H1 (cell line): Measurements from ENCODE around the gene SLC39A6. TPM values are rescaled to one million over a fixed set of nuclear protein-coding genes. Genes with fewer than 3 reads are reported as not detected.
A peak's percentile ranks its signal among the peaks of the same experiment; 100 is the strongest.

ENCODE experiments used
- GABPA ChIP-seq: IDR thresholded peaks from 2 replicates; pipeline ENCODE4 v1.6.1; 2011; ENCODE audit warnings: mild to moderate bottlenecking, low read length, moderate library complexity, borderline replicate concordance; ENCODE audit not compliant: insufficient read depth
- GTF2F1 ChIP-seq: IDR thresholded peaks from 2 replicates; pipeline ENCODE4 v1.6.1; 2012; ENCODE audit warnings: low read depth, low read length, improper control_type of control experiment, borderline replicate concordance
- KDM4A ChIP-seq: IDR thresholded peaks from one replicate; pipeline ENCODE4 v1.7.1; 2012; ENCODE audit warnings: low read depth, mild to moderate bottlenecking, moderate library complexity, low read length, inconsistent platforms; ENCODE audit not compliant: severe bottlenecking
- NANOG ChIP-seq: IDR thresholded peaks from 2 replicates; pipeline ENCODE4 v1.6.1; 2011; ENCODE audit warnings: low read length, low read depth, mild to moderate bottlenecking, inconsistent platforms; ENCODE audit not compliant: insufficient read depth, poor library complexity, severe bottlenecking
- RNF2 ChIP-seq: fragments of 200-900, 300-1000 bp; sonication (generic); IDR thresholded peaks from 2 replicates; pipeline ENCODE4 v1.7.1; 2016; ENCODE audit warnings: borderline replicate concordance, low read depth, mild to moderate bottlenecking, antibody characterized with exemption, low read length; ENCODE audit not compliant: poor library complexity, severe bottlenecking; ENCODE audit errors: missing control alignments
- SRF ChIP-seq: IDR thresholded peaks from 2 replicates; pipeline ENCODE4 v1.6.1; 2011; ENCODE audit warnings: mild to moderate bottlenecking, low read depth, low read length, moderate library complexity
- TCF12 ChIP-seq: IDR thresholded peaks from 2 replicates; pipeline ENCODE4 v1.6.1; 2011; ENCODE audit warnings: low read depth, mild to moderate bottlenecking, low read length
- polyA plus RNA-seq, 7 experiments: library from polyadenylated mRNA; depleted of rRNA in 3 of 7; stranded (reverse) in 5 of 7; unstranded in 2 of 7; fragments of >200 nt in 5 of 7; fragments of 200-250 nt in 2 of 7; gene quantifications; 1 replicate in 5 of 7; 2 replicates in 1 of 7; 4 replicates in 1 of 7; pipeline versions ENCODE4 v1.2.1 to v1.2.3, GENCODE V29; 2011 to 2013; ENCODE audit warnings: missing spikeins in 2 of 7, mixed read lengths in 2 of 7
- total RNA-seq: library from RNA; stranded (reverse); fragmentation: NEBNext Ultra II Directional; extraction: Animal tissue kit (Norgen Biotek cat#: 25700); gene quantifications from 2 replicates; pipeline ENCODE4 v1.2.1, GENCODE V29; 2021

Gene SLC39A6
- total and polyA plus RNA-seq, 2 of the 8 experiments (the other 6 are each of a cell fraction or from before 2014, with no cell fraction given) = 36.8 to 55.4 TPM

DNA sequence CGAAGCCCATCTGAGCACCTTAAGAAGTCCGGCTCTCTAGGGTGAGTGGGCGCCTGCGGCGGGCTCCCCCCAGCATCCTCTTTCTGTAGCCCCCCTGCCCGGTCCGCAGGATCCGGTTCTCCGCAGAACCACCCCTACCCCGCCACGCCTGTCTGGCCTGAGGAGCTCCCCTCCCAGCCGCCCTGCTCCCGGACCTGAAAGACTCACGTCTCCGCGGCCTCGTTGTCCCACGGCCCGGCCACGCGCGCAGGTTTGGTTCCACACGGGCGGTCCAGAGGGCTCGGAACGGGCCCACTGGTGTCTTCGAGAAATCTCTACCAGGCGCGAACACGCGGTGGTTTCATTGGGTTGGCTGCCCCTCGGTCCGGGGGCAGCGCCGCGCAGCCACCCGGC, 237 bp downstream of the SLC39A6 start (continued):
- TF ChIP-seq GTF2F1 = no peak
- no peak for TF ChIP-seq NANOG
- no peak for TF ChIP-seq SRF
- TF ChIP-seq RNF2 = no peak
- no peak for TF ChIP-seq TCF12
- peak; percentile 94 for TF ChIP-seq KDM4A
- no peak for TF ChIP-seq GABPA
